Measurements from ENCODE around the gene TGFA.

DNA sequence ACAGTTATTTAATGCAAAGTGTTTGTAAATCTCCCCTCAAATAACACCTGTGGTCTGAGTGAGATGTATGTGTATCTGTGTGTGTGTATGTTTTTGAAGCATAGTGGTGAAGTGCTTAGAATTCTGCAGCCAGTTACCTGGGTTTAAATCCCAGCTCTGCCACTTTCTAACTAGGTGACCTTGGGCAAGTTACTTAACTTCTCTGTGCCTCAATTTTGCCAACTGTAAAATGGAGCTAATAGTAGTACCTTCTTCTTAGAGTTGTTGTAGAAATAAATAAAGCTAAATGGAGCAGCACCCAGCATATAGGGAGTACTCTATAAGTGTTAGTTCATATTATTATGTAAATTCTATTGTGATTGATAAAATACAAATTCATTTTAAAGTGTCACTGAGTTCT, 48.9 kb downstream of the TGFA start:
- TF ChIP-seq, protein P1, sequence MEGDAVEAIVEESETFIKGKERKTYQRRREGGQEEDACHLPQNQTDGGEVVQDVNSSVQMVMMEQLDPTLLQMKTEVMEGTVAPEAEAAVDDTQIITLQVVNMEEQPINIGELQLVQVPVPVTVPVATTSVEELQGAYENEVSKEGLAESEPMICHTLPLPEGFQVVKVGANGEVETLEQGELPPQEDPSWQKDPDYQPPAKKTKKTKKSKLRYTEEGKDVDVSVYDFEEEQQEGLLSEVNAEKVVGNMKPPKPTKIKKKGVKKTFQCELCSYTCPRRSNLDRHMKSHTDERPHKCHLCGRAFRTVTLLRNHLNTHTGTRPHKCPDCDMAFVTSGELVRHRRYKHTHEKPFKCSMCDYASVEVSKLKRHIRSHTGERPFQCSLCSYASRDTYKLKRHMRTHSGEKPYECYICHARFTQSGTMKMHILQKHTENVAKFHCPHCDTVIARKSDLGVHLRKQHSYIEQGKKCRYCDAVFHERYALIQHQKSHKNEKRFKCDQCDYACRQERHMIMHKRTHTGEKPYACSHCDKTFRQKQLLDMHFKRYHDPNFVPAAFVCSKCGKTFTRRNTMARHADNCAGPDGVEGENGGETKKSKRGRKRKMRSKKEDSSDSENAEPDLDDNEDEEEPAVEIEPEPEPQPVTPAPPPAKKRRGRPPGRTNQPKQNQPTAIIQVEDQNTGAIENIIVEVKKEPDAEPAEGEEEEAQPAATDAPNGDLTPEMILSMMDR (IDR thresholded peaks at IDR 0.05), result no peak
- TF ChIP-seq POLR2AphosphoS5 (IDR thresholded peaks at IDR 0.05), result no peak

All from esophagus muscularis mucosa (tissue), 3 donors.